HepG2 (cell line): ENCODE results near the gene TMEM269. TPM values are rescaled to one million over a fixed set of nuclear protein-coding genes. Genes with fewer than 3 reads are reported as not detected.
A peak's percentile ranks its signal among the peaks of the same experiment; 100 is the strongest.

Experiments
- ETV5 ChIP-seq: IDR thresholded peaks from 2 replicates; pipeline ENCODE4 v1.6.1; 2018; ENCODE audit warnings: missing biosample characterization, missing genetic modification reagents, inconsistent platforms, borderline replicate concordance
- GABPA ChIP-seq, 2 experiments: IDR thresholded peaks; 2 replicates each; pipeline ENCODE4 v1.6.1; 2011 to 2016; ENCODE audit warnings: low read depth in 2 of 2, low read length in 1 of 2, missing biosample characterization in 1 of 2, missing genetic modification characterization in 1 of 2
- GZF1 ChIP-seq: sonication (generic); formaldehyde crosslinking; IDR thresholded peaks from 2 replicates; pipeline ENCODE4 v1.5.1; 2020; ENCODE audit warnings: mild to moderate bottlenecking, missing genetic modification reagents
- HIC2 ChIP-seq: sonication (generic); formaldehyde crosslinking; IDR thresholded peaks from 2 replicates; pipeline ENCODE4 v1.9.0; 2022; ENCODE audit warnings: low read depth, missing genetic modification reagents
- JARID2 ChIP-seq: sonication (generic); formaldehyde crosslinking; IDR thresholded peaks from 2 replicates; pipeline ENCODE4 v1.8.1; 2023; ENCODE audit warnings: missing genetic modification reagents, inconsistent platforms; ENCODE audit not compliant: insufficient replicate concordance
- MYPOP ChIP-seq: sonication (generic); formaldehyde crosslinking; IDR thresholded peaks from 2 replicates; pipeline ENCODE4 v1.8.1; 2023; ENCODE audit warnings: mild to moderate bottlenecking, moderate library complexity, missing genetic modification reagents
- NFKB2 ChIP-seq: sonication (generic); formaldehyde crosslinking; IDR thresholded peaks from 2 replicates; pipeline ENCODE4 v1.4.0; 2020; ENCODE audit warnings: missing genetic modification reagents, borderline replicate concordance
- NR2F2 ChIP-seq: IDR thresholded peaks from 2 replicates; pipeline ENCODE4 v1.6.1; 2012; ENCODE audit warnings: low read depth, inconsistent platforms, borderline replicate concordance
- NR3C1 ChIP-seq: sonication (generic); formaldehyde crosslinking; IDR thresholded peaks from 2 replicates; pipeline ENCODE4 v1.4.0; 2020; ENCODE audit warnings: missing genetic modification reagents
- RXRB ChIP-seq: IDR thresholded peaks from 2 replicates; pipeline ENCODE4 v1.6.1; 2016; ENCODE audit warnings: borderline replicate concordance, missing genetic modification reagents, missing compliant biosample characterization
- SMARCE1 ChIP-seq: fragments of 450-650 bp; IDR thresholded peaks from 2 replicates; pipeline ENCODE4 v1.6.1; 2017; ENCODE audit warnings: borderline replicate concordance
- SMC3 ChIP-seq: IDR thresholded peaks from 2 replicates; pipeline ENCODE4 v1.6.1; 2011; ENCODE audit warnings: low read length, improper control_type of control experiment
- ZBTB10 ChIP-seq: sonication (generic); formaldehyde crosslinking; IDR thresholded peaks from 2 replicates; pipeline ENCODE4 v1.4.0; 2020; ENCODE audit warnings: missing genetic modification reagents, borderline replicate concordance
- ZNF264 ChIP-seq: sonication (generic); formaldehyde crosslinking; IDR thresholded peaks from 2 replicates; pipeline ENCODE4 v1.4.0; 2020; ENCODE audit warnings: missing genetic modification reagents
- ZNF382 ChIP-seq: sonication (generic); formaldehyde crosslinking; IDR thresholded peaks from 2 replicates; pipeline ENCODE4 v1.5.0; 2020; ENCODE audit warnings: missing genetic modification reagents, mild to moderate bottlenecking, borderline replicate concordance
- ZNF629 ChIP-seq: sonication (generic); formaldehyde crosslinking; conservative IDR thresholded peaks from 2 replicates; pipeline ENCODE4 v1.5.0; 2020; ENCODE audit warnings: missing genetic modification reagents
- ZNF777 ChIP-seq: sonication (generic); formaldehyde crosslinking; IDR thresholded peaks from 2 replicates; pipeline ENCODE4 v1.4.0; 2020; ENCODE audit warnings: missing genetic modification reagents
- ZNF841 ChIP-seq: sonication (generic); formaldehyde crosslinking; IDR thresholded peaks from 2 replicates; pipeline ENCODE4 v1.8.1; 2023; ENCODE audit warnings: missing genetic modification reagents, borderline replicate concordance
- ZSCAN21 ChIP-seq: sonication (generic); formaldehyde crosslinking; IDR thresholded peaks from 2 replicates; pipeline ENCODE4 v1.8.0; 2022; ENCODE audit warnings: mild to moderate bottlenecking, missing genetic modification reagents, moderate library complexity, borderline replicate concordance
- polyA plus RNA-seq, 8 experiments: library from polyadenylated mRNA; depleted of rRNA in 3 of 8; stranded (reverse) in 7 of 8; unstranded in 1 of 8; fragments of >200 nt; fragmentation: Illumina TruSeq in 4 of 8; extraction: Trizol in 4 of 8; gene quantifications; 2 replicates each; pipeline versions ENCODE4 v1.2.1 to v1.2.3, GENCODE V29; 2011 to 2016; ENCODE audit warnings: low read depth in 4 of 8, missing spikeins in 1 of 8, mixed read lengths in 1 of 8; ENCODE audit not compliant: insufficient read depth in 1 of 8
- total RNA-seq, 5 experiments: library from RNA; depleted of rRNA; stranded (reverse); fragments of >200 nt; fragmentation: Illumina TruSeq; extraction: Trizol; gene quantifications; 2 replicates each; pipeline ENCODE4 v1.2.3, GENCODE V29; 2016; ENCODE audit warnings: low read depth in 1 of 5
- TF ChIP-seq, protein P1 (sequence below), 2 experiments: fragments of 450-650 bp in 1 of 2; sonication (generic) in 1 of 2; formaldehyde crosslinking; IDR thresholded peaks; 2 replicates each; pipeline versions ENCODE4 v1.5.0 to v1.8.0; 2020 to 2022; ENCODE audit warnings: mild to moderate bottlenecking in 1 of 2, missing genetic modification reagents in 1 of 2
- TF ChIP-seq, protein P2 (sequence below): IDR thresholded peaks from 2 replicates; pipeline ENCODE4 v1.6.1; 2018; ENCODE audit warnings: missing genetic modification reagents, mild to moderate bottlenecking, missing compliant biosample characterization

Gene TMEM269
- total and polyA plus RNA-seq, 2 of the 13 experiments (the other 11 are each of a cell fraction or from before 2014, with no cell fraction given) = 0.15 to 0.21 TPM

GRCh38 chr1:42765832-42766740 lies 18.7 kb upstream of the TMEM269 start (continued):
- TF ChIP-seq NR2F2 = no peak
- no peak for TF ChIP-seq NFKB2 (CRISPR knock-in tag)
- TF ChIP-seq ZNF264 (CRISPR knock-in tag) = no peak
- TF ChIP-seq ZSCAN21 (CRISPR knock-in tag) = no peak
- no peak for TF ChIP-seq ZNF382 (CRISPR knock-in tag)
- no peak for TF ChIP-seq HIC2 (CRISPR knock-in tag)
- TF ChIP-seq SMARCE1 = no peak
- no peak for TF ChIP-seq MYPOP (CRISPR knock-in tag)
- TF ChIP-seq ZNF841 = no peak
- no peak for TF ChIP-seq ZNF629
- no peak for TF ChIP-seq NR3C1
- no peak for TF ChIP-seq ZNF777 (CRISPR knock-in tag)
- TF ChIP-seq SMC3 = no peak; the same call in 1 of the 2 replicates
- TF ChIP-seq JARID2 (CRISPR knock-in tag) = no peak
- TF ChIP-seq, protein P1, sequence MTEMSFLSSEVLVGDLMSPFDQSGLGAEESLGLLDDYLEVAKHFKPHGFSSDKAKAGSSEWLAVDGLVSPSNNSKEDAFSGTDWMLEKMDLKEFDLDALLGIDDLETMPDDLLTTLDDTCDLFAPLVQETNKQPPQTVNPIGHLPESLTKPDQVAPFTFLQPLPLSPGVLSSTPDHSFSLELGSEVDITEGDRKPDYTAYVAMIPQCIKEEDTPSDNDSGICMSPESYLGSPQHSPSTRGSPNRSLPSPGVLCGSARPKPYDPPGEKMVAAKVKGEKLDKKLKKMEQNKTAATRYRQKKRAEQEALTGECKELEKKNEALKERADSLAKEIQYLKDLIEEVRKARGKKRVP (CRISPR knock-in tag; IDR thresholded peaks at IDR 0.05) = no peak
- TF ChIP-seq RXRB (CRISPR knock-in tag) = no peak
- TF ChIP-seq, protein P2, sequence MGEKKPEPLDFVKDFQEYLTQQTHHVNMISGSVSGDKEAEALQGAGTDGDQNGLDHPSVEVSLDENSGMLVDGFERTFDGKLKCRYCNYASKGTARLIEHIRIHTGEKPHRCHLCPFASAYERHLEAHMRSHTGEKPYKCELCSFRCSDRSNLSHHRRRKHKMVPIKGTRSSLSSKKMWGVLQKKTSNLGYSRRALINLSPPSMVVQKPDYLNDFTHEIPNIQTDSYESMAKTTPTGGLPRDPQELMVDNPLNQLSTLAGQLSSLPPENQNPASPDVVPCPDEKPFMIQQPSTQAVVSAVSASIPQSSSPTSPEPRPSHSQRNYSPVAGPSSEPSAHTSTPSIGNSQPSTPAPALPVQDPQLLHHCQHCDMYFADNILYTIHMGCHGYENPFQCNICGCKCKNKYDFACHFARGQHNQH (CRISPR knock-in tag) = no peak
- TF ChIP-seq ZBTB10 (CRISPR knock-in tag) = no peak
- no peak for TF ChIP-seq GZF1
- TF ChIP-seq GABPA (IDR thresholded peaks at IDR 0.05; ENCODE audit: low read depth, low read length) = no peak
- peak; percentile 38; the same call in 1 of the 2 replicates for TF ChIP-seq GABPA (CRISPR knock-in tag; IDR thresholded peaks at IDR 0.05; ENCODE audit: low read depth)
- TF ChIP-seq ETV5 (CRISPR knock-in tag) = peak; percentile 68; the same call in 1 of the 2 replicates
